CD14-positive monocyte (primary cell): ENCODE results near the gene LPIN2. TPM values are rescaled to one million over a fixed set of nuclear protein-coding genes. Genes with fewer than 3 reads are reported as not detected.

Experiments
- DNase-seq, 3 donors: peaks; one replicate each; pipeline ENCODE4 v3.0.0-alpha.2; 2011 to 2022
- H2AFZ ChIP-seq: 2 replicates; pipeline ENCODE4 v1.6.0; 2012; ENCODE audit warnings: mild to moderate bottlenecking, low read depth, low read length, inconsistent platforms; ENCODE audit not compliant: insufficient read depth, poor library complexity, severe bottlenecking
- H3K27ac ChIP-seq, 2 donors: 1 replicate in 1 of 2; 2 replicates in 1 of 2; pipeline ENCODE4 v1.5.1; 2012 to 2013; ENCODE audit warnings: low read length in 2 of 2, control low read depth in 1 of 2, inconsistent platforms in 1 of 2, low read depth in 1 of 2, mild to moderate bottlenecking in 1 of 2
- H3K27me3 ChIP-seq, 2 donors: one replicate each; pipeline versions ENCODE4 v1.6.0 to v1.6.1; 2011 to 2013; ENCODE audit warnings: low read length in 2 of 2; ENCODE audit not compliant: control insufficient read depth in 2 of 2, insufficient read depth in 2 of 2
- H3K36me3 ChIP-seq, 2 donors: replicated peaks in 1 of 2; 1 replicate in 1 of 2; 2 replicates in 1 of 2; pipeline versions ENCODE4 v1.5.1 to v1.6.1; 2012 to 2013; ENCODE audit warnings: low read length in 2 of 2, control low read depth in 1 of 2, inconsistent platforms in 1 of 2, mild to moderate bottlenecking in 1 of 2; ENCODE audit not compliant: insufficient read depth in 2 of 2, control insufficient read depth in 1 of 2
- H3K4me1 ChIP-seq, 2 donors: 1 replicate in 1 of 2; 2 replicates in 1 of 2; pipeline versions ENCODE4 v1.5.1 to v1.6.1; 2012 to 2013; ENCODE audit warnings: low read length in 2 of 2, control low read depth in 1 of 2, inconsistent platforms in 1 of 2, mild to moderate bottlenecking in 1 of 2, moderate library complexity in 1 of 2; ENCODE audit not compliant: insufficient read depth in 2 of 2, control insufficient read depth in 1 of 2
- H3K4me2 ChIP-seq: replicated peaks from 2 replicates; pipeline ENCODE3; 2012; ENCODE audit warnings: low read length, moderate library complexity, mild to moderate bottlenecking; ENCODE audit not compliant: poor library complexity, severe bottlenecking; ENCODE audit errors: extremely low read depth
- H3K4me3 ChIP-seq, 3 experiments: fragments of 200-600 bp in 1 of 3; sonication (generic) in 1 of 3; replicated peaks in 1 of 3; 1 replicate in 2 of 3; 2 replicates in 1 of 3; pipeline ENCODE4 v1.5.1; 2011 to 2013; ENCODE audit warnings: low read length in 3 of 3, mild to moderate bottlenecking in 3 of 3, control low read depth in 2 of 3, low read depth in 2 of 3, inconsistent platforms in 1 of 3, moderate library complexity in 1 of 3
- H3K79me2 ChIP-seq: 2 replicates; pipeline ENCODE4 v1.6.0; 2012; ENCODE audit warnings: mild to moderate bottlenecking, control low read depth, inconsistent platforms, low read length, moderate library complexity; ENCODE audit not compliant: insufficient read depth
- H3K9ac ChIP-seq: 2 replicates; pipeline ENCODE4 v1.6.0; 2017; ENCODE audit warnings: low read length, mild to moderate bottlenecking; ENCODE audit not compliant: insufficient read depth, poor library complexity, severe bottlenecking
- H3K9me3 ChIP-seq, 2 donors: replicated peaks in 1 of 2; 1 replicate in 1 of 2; 2 replicates in 1 of 2; pipeline versions ENCODE4 v1.5.1 to v1.6.1; 2012 to 2013; ENCODE audit warnings: low read length in 2 of 2, control low read depth in 1 of 2; ENCODE audit not compliant: control insufficient read depth in 1 of 2, insufficient read depth in 1 of 2
- H4K20me1 ChIP-seq: 2 replicates; pipeline ENCODE4 v1.6.0; 2012; ENCODE audit warnings: mild to moderate bottlenecking, low read length, control low read depth, moderate library complexity; ENCODE audit not compliant: insufficient read depth
- H3K27ac Mint-ChIP-seq, 7 donors: one replicate each; pipeline ENCODE4 v1.8.0; 2020; ENCODE audit warnings: mild to moderate bottlenecking in 7 of 7, mixed read lengths in 7 of 7, moderate library complexity in 6 of 7, inconsistent platforms in 2 of 7
- H3K27me3 Mint-ChIP-seq, 3 donors: one replicate each; pipeline ENCODE4 v1.8.0; 2021 to 2022; ENCODE audit warnings: low read depth in 3 of 3, mild to moderate bottlenecking in 3 of 3, mixed read lengths in 3 of 3, moderate library complexity in 3 of 3, inconsistent platforms in 1 of 3
- H3K36me3 Mint-ChIP-seq, 2 donors: one replicate each; pipeline ENCODE4 v1.8.0; 2020; ENCODE audit warnings: mixed read lengths in 2 of 2, inconsistent platforms in 1 of 2, mild to moderate bottlenecking in 1 of 2
- H3K4me1 Mint-ChIP-seq: one replicate; pipeline ENCODE4 v1.8.0; 2020; ENCODE audit warnings: mild to moderate bottlenecking, mixed read lengths
- H3K4me3 Mint-ChIP-seq, 2 donors: one replicate each; pipeline ENCODE4 v1.8.0; 2020; ENCODE audit warnings: mild to moderate bottlenecking in 2 of 2, mixed read lengths in 2 of 2, moderate library complexity in 1 of 2
- H3K9me3 Mint-ChIP-seq, 7 donors: one replicate each; pipeline ENCODE4 v1.8.0; 2020 to 2022; ENCODE audit warnings: mixed read lengths in 7 of 7, mild to moderate bottlenecking in 6 of 7, moderate library complexity in 6 of 7, inconsistent platforms in 2 of 7
- WGBS: methylation state at CpG from one replicate; pipeline ENCODE4 v1.1.5; 2013; ENCODE audit warnings: missing lambda C conversion rate; ENCODE audit not compliant: insufficient coverage; 5-methylcytosine and 5-hydroxymethylcytosine counted together
- intact Hi-C, 2 donors: fragments of 100-400 bp; cut with micrococcal nuclease; formaldehyde crosslinking; loops; one replicate each; pipeline versions ENCODE4 v1.15.0 to v1.15.1; 2023
- polyA plus RNA-seq, 3 donors: library from polyadenylated mRNA; depleted of rRNA in 1 of 3; unstranded in 2 of 3; stranded (reverse) in 1 of 3; fragments of 300-500 nt in 2 of 3; fragments of >200 nt in 1 of 3; fragmentation: Illumina TruSeq in 2 of 3; gene quantifications; 1 replicate in 2 of 3; 2 replicates in 1 of 3; pipeline ENCODE4 v1.2.3, GENCODE V29; 2012 to 2021
- TF ChIP-seq, protein P1 (sequence below): fragments of 200-600 bp; IDR thresholded peaks from one replicate; pipeline ENCODE4 v1.8.0; 2022; ENCODE audit warnings: antibody characterized with exemption, mild to moderate bottlenecking

Gene LPIN2
- polyA plus RNA-seq, 3 donors = 9.3 to 16.3 (median 10.3) TPM

DNA sequence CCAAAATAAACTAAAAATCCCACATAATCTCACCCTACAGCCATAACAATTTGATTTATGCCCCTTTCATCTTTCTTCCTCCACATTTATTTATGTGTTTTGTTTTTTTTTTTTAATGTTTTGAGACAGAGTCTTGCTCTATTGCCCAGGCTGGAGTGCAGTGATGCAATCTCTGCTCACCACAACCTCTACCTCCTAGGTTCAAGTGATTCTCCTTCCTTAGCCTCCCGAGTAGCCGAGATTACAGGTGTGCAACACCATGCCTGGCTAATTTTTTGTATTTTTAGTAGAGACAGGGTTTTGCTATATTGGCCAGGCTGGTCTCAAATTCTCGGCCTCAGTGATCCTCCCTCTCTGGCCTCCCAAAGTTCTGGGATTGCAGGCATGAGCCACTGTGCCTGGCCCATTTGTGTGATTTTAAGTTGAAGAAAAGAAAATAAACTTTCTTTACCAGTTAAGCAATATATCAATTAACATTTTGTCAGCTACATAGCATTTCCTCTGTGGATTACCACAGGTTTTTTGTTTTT, 35.9 kb upstream of the LPIN2 start:
- H3K36me3 Mint-ChIP-seq = no peaks in the 10 kb centered on the region
- Histone ChIP-seq H2AFZ (no peak overlapping the region), H3K79me2 (no peaks in the 10 kb centered on the region), H3K4me3 (no peak overlapping the region), H3K27ac (no peak overlapping the region), H3K9me3 (no peaks in the 10 kb centered on the region), H4K20me1 (no peaks in the 10 kb centered on the region), H3K36me3 (no peaks in the 10 kb centered on the region), H3K4me1 (peaks cover 32% of the 10 kb centered on the region in 2 donors), H3K4me2 (no peak overlapping the region), H3K9ac (no peak overlapping the region), H3K27me3 (no peaks in the 10 kb centered on the region)
- H3K27ac Mint-ChIP-seq = no peak overlapping the region
- peaks cover 0 to 2% (median 2%) of the 10 kb centered on the region in 7 donors for H3K9me3 Mint-ChIP-seq
- H3K4me1 Mint-ChIP-seq = peaks cover 37% of the 10 kb centered on the region
- no peak overlapping the region for H3K4me3 Mint-ChIP-seq
- H3K27me3 Mint-ChIP-seq = peaks cover 0 to 4% (median 2%) of the 10 kb centered on the region in 3 donors
- DNase-seq = no peak
- no CpG with 5 or more reads among the region's 3 CpGs for WGBS
- TF ChIP-seq, protein P1, sequence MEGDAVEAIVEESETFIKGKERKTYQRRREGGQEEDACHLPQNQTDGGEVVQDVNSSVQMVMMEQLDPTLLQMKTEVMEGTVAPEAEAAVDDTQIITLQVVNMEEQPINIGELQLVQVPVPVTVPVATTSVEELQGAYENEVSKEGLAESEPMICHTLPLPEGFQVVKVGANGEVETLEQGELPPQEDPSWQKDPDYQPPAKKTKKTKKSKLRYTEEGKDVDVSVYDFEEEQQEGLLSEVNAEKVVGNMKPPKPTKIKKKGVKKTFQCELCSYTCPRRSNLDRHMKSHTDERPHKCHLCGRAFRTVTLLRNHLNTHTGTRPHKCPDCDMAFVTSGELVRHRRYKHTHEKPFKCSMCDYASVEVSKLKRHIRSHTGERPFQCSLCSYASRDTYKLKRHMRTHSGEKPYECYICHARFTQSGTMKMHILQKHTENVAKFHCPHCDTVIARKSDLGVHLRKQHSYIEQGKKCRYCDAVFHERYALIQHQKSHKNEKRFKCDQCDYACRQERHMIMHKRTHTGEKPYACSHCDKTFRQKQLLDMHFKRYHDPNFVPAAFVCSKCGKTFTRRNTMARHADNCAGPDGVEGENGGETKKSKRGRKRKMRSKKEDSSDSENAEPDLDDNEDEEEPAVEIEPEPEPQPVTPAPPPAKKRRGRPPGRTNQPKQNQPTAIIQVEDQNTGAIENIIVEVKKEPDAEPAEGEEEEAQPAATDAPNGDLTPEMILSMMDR = no peak
- intact Hi-C loops = no loop called here

DNA sequence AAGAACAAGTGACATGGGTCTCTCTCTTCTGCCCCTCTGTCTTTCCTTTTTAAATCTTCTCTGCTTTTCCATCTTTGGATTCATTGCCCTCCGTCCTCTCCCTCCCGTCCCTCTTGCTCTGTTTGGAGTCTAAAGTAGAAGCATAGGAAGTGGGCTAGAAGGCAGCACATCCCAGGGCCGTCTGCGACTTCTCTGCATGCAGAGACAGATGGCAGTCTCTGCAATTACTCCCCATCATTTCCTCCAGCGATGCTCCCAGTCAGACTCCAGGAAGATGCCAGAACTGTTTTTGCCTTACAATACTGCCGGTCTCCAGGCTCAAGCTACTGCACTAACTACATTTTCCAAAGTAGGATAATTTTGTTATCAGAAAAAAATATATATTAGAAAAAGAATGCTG, 35.2 kb upstream of the LPIN2 start:
- no peak overlapping the region for H3K9ac ChIP-seq
- H3K4me1 Mint-ChIP-seq = peaks cover 37% of the 10 kb centered on the region
- no peak overlapping the region for H3K4me3 ChIP-seq
- no peaks in the 10 kb centered on the region for H3K27me3 ChIP-seq
- 0% methylated on average over 1 of the region's 6 CpGs for WGBS
- H3K36me3 ChIP-seq = no peaks in the 10 kb centered on the region
- H3K27ac Mint-ChIP-seq = no peak overlapping the region
- no peak for DNase-seq
- H3K9me3 ChIP-seq = no peaks in the 10 kb centered on the region
- H3K36me3 Mint-ChIP-seq = no peaks in the 10 kb centered on the region
- peaks cover 0 to 2% (median 0%) of the 10 kb centered on the region in 7 donors for H3K9me3 Mint-ChIP-seq
- peaks cover 0 to 4% (median 2%) of the 10 kb centered on the region in 3 donors for H3K27me3 Mint-ChIP-seq
- peaks cover 32% of the 10 kb centered on the region in 2 donors for H3K4me1 ChIP-seq
- no peak overlapping the region for H3K4me3 Mint-ChIP-seq
- intact Hi-C loops = no loop called here
- TF ChIP-seq, protein P1 = no peak
- no peaks in the 10 kb centered on the region for H3K79me2 ChIP-seq
- no peak overlapping the region for H2AFZ ChIP-seq
- H4K20me1 ChIP-seq = no peaks in the 10 kb centered on the region
- no peak overlapping the region for H3K4me2 ChIP-seq
- H3K27ac ChIP-seq = no peak overlapping the region
